Hepatocyte (in vitro differentiated cells): Measurements from ENCODE around the gene GDPGP1. TPM values are rescaled to one million over a fixed set of nuclear protein-coding genes. Genes with fewer than 3 reads are reported as not detected.

Experiments
- DNase-seq: peaks from one replicate; pipeline ENCODE4 v3.0.0-alpha.2; 2016; ENCODE audit warnings: low spot score
- H2AFZ ChIP-seq: fragments of 200-600 bp; sonication (generic); 2 replicates; pipeline ENCODE4 v1.6.0; 2016; ENCODE audit warnings: antibody characterized with exemption, mild to moderate bottlenecking
- H3K27ac ChIP-seq: fragments of 200-600 bp; sonication (generic); 2 replicates; pipeline ENCODE4 v1.5.1; 2016; ENCODE audit warnings: mild to moderate bottlenecking
- H3K27me3 ChIP-seq: fragments of 200-600 bp; sonication (generic); 2 replicates; pipeline ENCODE4 v1.6.1; 2016
- H3K36me3 ChIP-seq: fragments of 200-600 bp; sonication (generic); replicated peaks from 2 replicates; pipeline ENCODE4 v1.5.1; 2016; ENCODE audit warnings: low read depth; ENCODE audit not compliant: insufficient read depth
- H3K4me1 ChIP-seq: fragments of 200-600 bp; sonication (generic); 2 replicates; pipeline ENCODE4 v1.5.1; 2016; ENCODE audit warnings: mild to moderate bottlenecking, moderate library complexity; ENCODE audit not compliant: insufficient read depth
- H3K4me2 ChIP-seq: fragments of 200-600 bp; sonication (generic); 2 replicates; pipeline ENCODE4 v1.6.0; 2016
- H3K4me3 ChIP-seq: fragments of 200-600 bp; sonication (generic); 2 replicates; pipeline ENCODE4 v1.5.1; 2016; ENCODE audit warnings: mild to moderate bottlenecking
- H3K79me2 ChIP-seq: fragments of 200-600 bp; sonication (generic); 2 replicates; pipeline ENCODE4 v1.6.0; 2017; ENCODE audit warnings: mild to moderate bottlenecking
- H3K9me2 ChIP-seq: fragments of 200-600 bp; sonication (generic); replicated peaks from 2 replicates; pipeline ENCODE4 v1.6.0; 2017; ENCODE audit warnings: mild to moderate bottlenecking; ENCODE audit not compliant: insufficient read depth
- H3K9me3 ChIP-seq: fragments of 200-600 bp; sonication (generic); 2 replicates; pipeline ENCODE4 v1.5.1; 2016; ENCODE audit warnings: low read depth, mild to moderate bottlenecking
- H4K20me1 ChIP-seq: fragments of 200-600 bp; sonication (generic); 2 replicates; pipeline ENCODE4 v1.6.0; 2016; ENCODE audit warnings: mild to moderate bottlenecking; ENCODE audit not compliant: insufficient read depth, poor library complexity, severe bottlenecking
- EZH2 ChIP-seq: fragments of 200-600 bp; sonication (generic); IDR thresholded peaks from 2 replicates; pipeline ENCODE4 v1.6.1; 2016; ENCODE audit warnings: antibody characterized with exemption, mild to moderate bottlenecking, borderline replicate concordance
- EZH2phosphoT487 ChIP-seq: fragments of 200-600 bp; sonication (generic); IDR thresholded peaks from one replicate; pipeline ENCODE4 v1.6.1; 2018; ENCODE audit warnings: antibody characterized with exemption, mild to moderate bottlenecking, low read depth, moderate library complexity; ENCODE audit not compliant: unreplicated experiment, severe bottlenecking
- WGBS: methylation state at CpG from one replicate; pipeline ENCODE4 v1.1.6; 2016; ENCODE audit warnings: low lambda C conversion rate; ENCODE audit errors: missing lambda C conversion rate; 5-methylcytosine and 5-hydroxymethylcytosine counted together
- polyA plus RNA-seq: library from polyadenylated mRNA; unstranded; fragments of >200 nt; fragmentation: Nextera tagmentation; extraction: Ambion mirVana; gene quantifications from 2 replicates; pipeline ENCODE4 v1.2.1, GENCODE V29; 2016
- total RNA-seq: library from RNA; depleted of rRNA; stranded (reverse); fragments of >200 nt; gene quantifications from 2 replicates; pipeline ENCODE4 v1.2.3, GENCODE V29; 2014
- TF ChIP-seq, protein P1 (sequence below): fragments of 200-600 bp; sonication (generic); IDR thresholded peaks from 2 replicates; pipeline ENCODE4 v1.5.1; 2016; ENCODE audit warnings: antibody characterized with exemption, mild to moderate bottlenecking; ENCODE audit not compliant: poor library complexity

GDPGP1 gene
- total and polyA plus RNA-seq, 2 experiments from 2014 or later = 0.56 to 6.8 TPM

DNA sequence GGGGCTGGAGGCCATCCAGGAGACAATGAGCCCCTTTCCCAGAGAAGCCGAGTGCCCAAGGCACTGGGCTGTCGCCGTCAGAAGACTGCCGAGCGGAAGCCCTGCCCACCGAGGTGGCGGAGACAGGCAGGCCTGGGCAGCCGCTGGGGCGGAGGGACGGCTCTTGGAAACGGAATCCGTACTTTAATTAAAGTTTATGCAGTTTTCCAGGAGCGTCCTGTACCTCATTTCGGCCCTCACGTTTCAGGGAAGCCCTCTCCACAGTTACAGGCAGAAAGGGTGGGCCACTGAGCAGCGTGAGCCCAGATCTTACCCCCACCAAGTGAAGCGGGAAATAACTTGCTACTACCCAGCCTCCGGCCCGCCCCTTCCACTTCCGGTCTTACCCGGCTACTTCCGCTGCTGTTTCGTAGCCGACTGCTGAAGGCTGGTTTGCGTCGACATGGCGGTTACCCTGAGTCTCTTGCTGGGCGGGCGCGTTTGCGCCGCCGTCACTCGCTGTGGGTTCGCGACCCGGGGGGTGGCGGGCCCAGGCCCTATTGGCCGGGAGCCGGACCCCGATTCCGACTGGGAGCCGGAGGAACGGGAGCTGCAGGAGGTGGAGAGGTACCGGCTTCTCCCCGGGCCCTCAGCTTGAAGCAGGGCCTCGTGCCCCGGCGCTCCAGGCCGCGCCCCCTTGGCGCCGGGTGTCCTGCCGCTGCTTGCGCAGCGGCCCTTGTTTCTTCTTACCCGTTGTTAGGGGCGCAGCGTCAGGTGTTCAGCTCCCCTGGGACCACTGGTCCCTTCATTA lies 31.5 kb downstream of the GDPGP1 start, which contains the start of gene NGRN:
Gene NGRN, plus strand, starts transcription at position 402 of the 790 bp plus-strand sequence. Its CDS starts 41 bp downstream, at position 443.
- DNase-seq = peak; percentile 84
- Histone ChIP-seq H3K36me3 (no peaks in the 10 kb centered on the region), H3K4me1 (no peaks in the 10 kb centered on the region), H3K27me3 (no peaks in the 10 kb centered on the region), H3K9me2 (no peaks in the 10 kb centered on the region), H3K4me2 (peak within 1 kb of the TSS; percentile 78), H3K4me3 (peak within 1 kb of the TSS; percentile 42), H3K27ac (peak within 1 kb of the TSS; percentile 96), H2AFZ (peak within 1 kb of the TSS; percentile 75), H3K79me2 (peaks cover 34% of the 10 kb centered on the region), H4K20me1 (peaks cover 10% of the 10 kb centered on the region), H3K9me3 (no peaks in the 10 kb centered on the region)
- WGBS = 47% methylated on average over 59 of the region's 59 CpGs
- TF ChIP-seq, protein P1, sequence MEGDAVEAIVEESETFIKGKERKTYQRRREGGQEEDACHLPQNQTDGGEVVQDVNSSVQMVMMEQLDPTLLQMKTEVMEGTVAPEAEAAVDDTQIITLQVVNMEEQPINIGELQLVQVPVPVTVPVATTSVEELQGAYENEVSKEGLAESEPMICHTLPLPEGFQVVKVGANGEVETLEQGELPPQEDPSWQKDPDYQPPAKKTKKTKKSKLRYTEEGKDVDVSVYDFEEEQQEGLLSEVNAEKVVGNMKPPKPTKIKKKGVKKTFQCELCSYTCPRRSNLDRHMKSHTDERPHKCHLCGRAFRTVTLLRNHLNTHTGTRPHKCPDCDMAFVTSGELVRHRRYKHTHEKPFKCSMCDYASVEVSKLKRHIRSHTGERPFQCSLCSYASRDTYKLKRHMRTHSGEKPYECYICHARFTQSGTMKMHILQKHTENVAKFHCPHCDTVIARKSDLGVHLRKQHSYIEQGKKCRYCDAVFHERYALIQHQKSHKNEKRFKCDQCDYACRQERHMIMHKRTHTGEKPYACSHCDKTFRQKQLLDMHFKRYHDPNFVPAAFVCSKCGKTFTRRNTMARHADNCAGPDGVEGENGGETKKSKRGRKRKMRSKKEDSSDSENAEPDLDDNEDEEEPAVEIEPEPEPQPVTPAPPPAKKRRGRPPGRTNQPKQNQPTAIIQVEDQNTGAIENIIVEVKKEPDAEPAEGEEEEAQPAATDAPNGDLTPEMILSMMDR = no peak
- no peak for TF ChIP-seq EZH2phosphoT487
- TF ChIP-seq EZH2 = no peak

DNA sequence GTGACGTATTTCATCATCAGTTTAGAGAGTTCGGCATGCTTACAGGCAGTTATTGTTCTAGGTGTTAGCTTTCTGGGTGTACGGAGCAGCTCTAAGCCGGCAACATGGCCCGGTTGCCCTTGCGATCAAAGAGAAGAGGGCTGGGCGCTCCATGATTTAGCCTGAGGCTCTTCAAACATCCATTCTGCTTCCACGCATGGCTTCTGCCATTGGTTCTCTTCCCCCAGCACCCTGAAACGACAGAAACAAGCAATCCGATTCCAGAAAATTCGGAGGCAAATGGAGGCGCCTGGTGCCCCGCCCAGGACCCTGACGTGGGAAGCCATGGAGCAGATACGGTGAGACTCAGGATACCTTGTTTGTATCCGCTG lies 32.0 kb downstream of the GDPGP1 start:
- Histone ChIP-seq H3K27ac (peak overlapping the region; percentile 96), H3K9me2 (no peaks in the 10 kb centered on the region), H3K9me3 (no peaks in the 10 kb centered on the region), H2AFZ (peak overlapping the region; percentile 75), H3K4me3 (peak overlapping the region; percentile 42), H3K36me3 (no peaks in the 10 kb centered on the region), H3K4me2 (peak overlapping the region; percentile 78), H3K27me3 (no peaks in the 10 kb centered on the region), H3K79me2 (peaks cover 34% of the 10 kb centered on the region), H4K20me1 (peaks cover 11% of the 10 kb centered on the region), H3K4me1 (no peaks in the 10 kb centered on the region)
- no peak for DNase-seq
- WGBS = 49% methylated on average over 16 of the region's 16 CpGs
- no peak for TF ChIP-seq EZH2phosphoT487
- no peak for TF ChIP-seq EZH2
- TF ChIP-seq, protein P1 = no peak

DNA sequence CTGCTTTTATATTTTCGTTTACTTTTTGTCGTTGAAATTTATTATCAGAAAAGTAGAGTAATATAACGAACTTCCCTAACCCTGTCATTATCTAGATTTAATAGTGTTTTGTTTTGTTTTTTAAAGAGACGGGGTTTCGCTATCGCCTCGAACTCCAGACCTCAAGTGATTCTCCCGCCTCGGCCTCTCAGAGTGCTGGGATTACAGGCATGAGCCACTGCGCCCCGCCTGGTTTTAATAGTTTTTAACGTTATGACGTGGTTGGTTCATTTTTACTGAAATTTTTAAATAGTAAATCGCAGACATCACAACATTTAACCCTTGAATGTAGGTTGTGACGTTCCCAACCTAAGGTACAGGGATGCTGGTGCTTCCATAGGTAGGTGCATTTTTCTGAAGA lies 32.5 kb downstream of the GDPGP1 start:
- Histone ChIP-seq H3K9me3 (no peaks in the 10 kb centered on the region), H3K4me1 (no peaks in the 10 kb centered on the region), H3K4me2 (peak overlapping the region; percentile 78), H3K9me2 (no peaks in the 10 kb centered on the region), H3K27me3 (no peaks in the 10 kb centered on the region), H3K27ac (peak overlapping the region; percentile 96), H2AFZ (no peak overlapping the region), H3K79me2 (peaks cover 34% of the 10 kb centered on the region), H3K36me3 (no peaks in the 10 kb centered on the region), H4K20me1 (peaks cover 11% of the 10 kb centered on the region), H3K4me3 (no peak overlapping the region)
- DNase-seq = no peak
- TF ChIP-seq EZH2 (no peak), EZH2phosphoT487 (no peak)
- TF ChIP-seq, protein P1 = no peak
- 52% methylated on average over 15 of the region's 15 CpGs for WGBS
